Measurements from ENCODE around the gene CCBE1.

- TF ChIP-seq CEBPB (IDR thresholded peaks at IDR 0.05) (no peak), TP53 (CRISPR knock-in tag; IDR thresholded peaks at IDR 0.05) (no peak), HDAC2 (IDR thresholded peaks at IDR 0.05) (no peak), ZNF302 (CRISPR knock-in tag; IDR thresholded peaks at IDR 0.05) (no peak), CHD2 (IDR thresholded peaks at IDR 0.05; ENCODE audit: low read length, partially characterized antibody) (no peak)
- TF ChIP-seq, protein P1, sequence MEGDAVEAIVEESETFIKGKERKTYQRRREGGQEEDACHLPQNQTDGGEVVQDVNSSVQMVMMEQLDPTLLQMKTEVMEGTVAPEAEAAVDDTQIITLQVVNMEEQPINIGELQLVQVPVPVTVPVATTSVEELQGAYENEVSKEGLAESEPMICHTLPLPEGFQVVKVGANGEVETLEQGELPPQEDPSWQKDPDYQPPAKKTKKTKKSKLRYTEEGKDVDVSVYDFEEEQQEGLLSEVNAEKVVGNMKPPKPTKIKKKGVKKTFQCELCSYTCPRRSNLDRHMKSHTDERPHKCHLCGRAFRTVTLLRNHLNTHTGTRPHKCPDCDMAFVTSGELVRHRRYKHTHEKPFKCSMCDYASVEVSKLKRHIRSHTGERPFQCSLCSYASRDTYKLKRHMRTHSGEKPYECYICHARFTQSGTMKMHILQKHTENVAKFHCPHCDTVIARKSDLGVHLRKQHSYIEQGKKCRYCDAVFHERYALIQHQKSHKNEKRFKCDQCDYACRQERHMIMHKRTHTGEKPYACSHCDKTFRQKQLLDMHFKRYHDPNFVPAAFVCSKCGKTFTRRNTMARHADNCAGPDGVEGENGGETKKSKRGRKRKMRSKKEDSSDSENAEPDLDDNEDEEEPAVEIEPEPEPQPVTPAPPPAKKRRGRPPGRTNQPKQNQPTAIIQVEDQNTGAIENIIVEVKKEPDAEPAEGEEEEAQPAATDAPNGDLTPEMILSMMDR (IDR thresholded peaks at IDR 0.05): no peak
- TF ChIP-seq, protein P2, sequence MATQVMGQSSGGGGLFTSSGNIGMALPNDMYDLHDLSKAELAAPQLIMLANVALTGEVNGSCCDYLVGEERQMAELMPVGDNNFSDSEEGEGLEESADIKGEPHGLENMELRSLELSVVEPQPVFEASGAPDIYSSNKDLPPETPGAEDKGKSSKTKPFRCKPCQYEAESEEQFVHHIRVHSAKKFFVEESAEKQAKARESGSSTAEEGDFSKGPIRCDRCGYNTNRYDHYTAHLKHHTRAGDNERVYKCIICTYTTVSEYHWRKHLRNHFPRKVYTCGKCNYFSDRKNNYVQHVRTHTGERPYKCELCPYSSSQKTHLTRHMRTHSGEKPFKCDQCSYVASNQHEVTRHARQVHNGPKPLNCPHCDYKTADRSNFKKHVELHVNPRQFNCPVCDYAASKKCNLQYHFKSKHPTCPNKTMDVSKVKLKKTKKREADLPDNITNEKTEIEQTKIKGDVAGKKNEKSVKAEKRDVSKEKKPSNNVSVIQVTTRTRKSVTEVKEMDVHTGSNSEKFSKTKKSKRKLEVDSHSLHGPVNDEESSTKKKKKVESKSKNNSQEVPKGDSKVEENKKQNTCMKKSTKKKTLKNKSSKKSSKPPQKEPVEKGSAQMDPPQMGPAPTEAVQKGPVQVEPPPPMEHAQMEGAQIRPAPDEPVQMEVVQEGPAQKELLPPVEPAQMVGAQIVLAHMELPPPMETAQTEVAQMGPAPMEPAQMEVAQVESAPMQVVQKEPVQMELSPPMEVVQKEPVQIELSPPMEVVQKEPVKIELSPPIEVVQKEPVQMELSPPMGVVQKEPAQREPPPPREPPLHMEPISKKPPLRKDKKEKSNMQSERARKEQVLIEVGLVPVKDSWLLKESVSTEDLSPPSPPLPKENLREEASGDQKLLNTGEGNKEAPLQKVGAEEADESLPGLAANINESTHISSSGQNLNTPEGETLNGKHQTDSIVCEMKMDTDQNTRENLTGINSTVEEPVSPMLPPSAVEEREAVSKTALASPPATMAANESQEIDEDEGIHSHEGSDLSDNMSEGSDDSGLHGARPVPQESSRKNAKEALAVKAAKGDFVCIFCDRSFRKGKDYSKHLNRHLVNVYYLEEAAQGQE (IDR thresholded peaks at IDR 0.05): no peak
Measured at GRCh38 chr18:59429608-59430007, 267.6 kb downstream of the CCBE1 start.
